ENCODE results near the gene TMEM151B. TPM values are rescaled to one million over a fixed set of nuclear protein-coding genes. Genes with fewer than 3 reads are reported as not detected.

Gene TMEM151B
- total RNA-seq, 1 experiment from 2014 or later: 9.9 TPM

GRCh38 chr6:44300292-44300823 is 30.1 kb downstream of the TMEM151B start:
- intact Hi-C loops (cut with micrococcal nuclease; ENCODE audit: unreplicated experiment): no loop called here
- no TSS peak for BruUV-seq (replicated peaks)
- CTCF ChIA-PET: no interaction called here

GRCh38 chr6:44301106-44301505 is 30.9 kb downstream of the TMEM151B start:
- Histone ChIP-seq H3K9me3 (ENCODE audit: low read depth, low read length, poor library complexity, severe bottlenecking) (no peaks in the 10 kb centered on the region), H3K36me3 (ENCODE audit: insufficient read depth, low read length, poor library complexity, severe bottlenecking) (peaks cover 50% of the 10 kb centered on the region), H3K27ac (ENCODE audit: low read depth, low read length, poor library complexity, severe bottlenecking) (no peak overlapping the region), H3K4me1 (ENCODE audit: insufficient read depth, low read length, poor library complexity, severe bottlenecking) (no peaks in the 10 kb centered on the region), H3K4me3 (ENCODE audit: low read depth, low read length, poor library complexity, severe bottlenecking) (no peak overlapping the region), H3K27me3 (replicated peaks; ENCODE audit: insufficient read depth, low read depth, low read length, poor library complexity) (peaks cover 18% of the 10 kb centered on the region)
- no peak for TF ChIP-seq EZH2 (IDR thresholded peaks at IDR 0.05; ENCODE audit: borderline replicate concordance, low read depth, low read length, poor library complexity, severe bottlenecking)
- TF ChIP-seq, protein P1, sequence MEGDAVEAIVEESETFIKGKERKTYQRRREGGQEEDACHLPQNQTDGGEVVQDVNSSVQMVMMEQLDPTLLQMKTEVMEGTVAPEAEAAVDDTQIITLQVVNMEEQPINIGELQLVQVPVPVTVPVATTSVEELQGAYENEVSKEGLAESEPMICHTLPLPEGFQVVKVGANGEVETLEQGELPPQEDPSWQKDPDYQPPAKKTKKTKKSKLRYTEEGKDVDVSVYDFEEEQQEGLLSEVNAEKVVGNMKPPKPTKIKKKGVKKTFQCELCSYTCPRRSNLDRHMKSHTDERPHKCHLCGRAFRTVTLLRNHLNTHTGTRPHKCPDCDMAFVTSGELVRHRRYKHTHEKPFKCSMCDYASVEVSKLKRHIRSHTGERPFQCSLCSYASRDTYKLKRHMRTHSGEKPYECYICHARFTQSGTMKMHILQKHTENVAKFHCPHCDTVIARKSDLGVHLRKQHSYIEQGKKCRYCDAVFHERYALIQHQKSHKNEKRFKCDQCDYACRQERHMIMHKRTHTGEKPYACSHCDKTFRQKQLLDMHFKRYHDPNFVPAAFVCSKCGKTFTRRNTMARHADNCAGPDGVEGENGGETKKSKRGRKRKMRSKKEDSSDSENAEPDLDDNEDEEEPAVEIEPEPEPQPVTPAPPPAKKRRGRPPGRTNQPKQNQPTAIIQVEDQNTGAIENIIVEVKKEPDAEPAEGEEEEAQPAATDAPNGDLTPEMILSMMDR (conservative IDR thresholded peaks at IDR 0.05; ENCODE audit: low read depth, low read length): no peak
- POLR2A ChIA-PET (ENCODE audit: low non-redundant PET): no interaction called here
- CTCF ChIA-PET: no interaction called here
- BruUV-seq (replicated peaks): no TSS peak
- no peak for DNase-seq (ENCODE audit: low spot score)
- intact Hi-C loops (cut with micrococcal nuclease; ENCODE audit: unreplicated experiment): no loop called here

More at GRCh38 chr6:44300292-44300823, 30.1 kb downstream of the TMEM151B start:
- peaks cover 23% of the 10 kb centered on the region for H3K27me3 ChIP-seq (replicated peaks; ENCODE audit: insufficient read depth, low read depth, low read length, poor library complexity)
- H3K4me3 ChIP-seq (ENCODE audit: low read depth, low read length, poor library complexity, severe bottlenecking): no peak overlapping the region
- POLR2A ChIA-PET (ENCODE audit: low non-redundant PET): no interaction called here
- no peak for DNase-seq (ENCODE audit: low spot score)
- H3K4me1 ChIP-seq (ENCODE audit: insufficient read depth, low read length, poor library complexity, severe bottlenecking): no peaks in the 10 kb centered on the region
- no peaks in the 10 kb centered on the region for H3K9me3 ChIP-seq (ENCODE audit: low read depth, low read length, poor library complexity, severe bottlenecking)
- no peak for TF ChIP-seq EZH2 (IDR thresholded peaks at IDR 0.05; ENCODE audit: borderline replicate concordance, low read depth, low read length, poor library complexity, severe bottlenecking)
- no peak overlapping the region for H3K27ac ChIP-seq (ENCODE audit: low read depth, low read length, poor library complexity, severe bottlenecking)
- H3K36me3 ChIP-seq (ENCODE audit: insufficient read depth, low read length, poor library complexity, severe bottlenecking): peaks cover 47% of the 10 kb centered on the region

GRCh38 chr6:44301782-44302564 is 31.7 kb downstream of the TMEM151B start:
- intact Hi-C loops (cut with micrococcal nuclease; ENCODE audit: unreplicated experiment): no loop called here
- Histone ChIP-seq H3K4me3 (ENCODE audit: low read depth, low read length, poor library complexity, severe bottlenecking) (no peak overlapping the region), H3K9me3 (ENCODE audit: low read depth, low read length, poor library complexity, severe bottlenecking) (no peaks in the 10 kb centered on the region), H3K4me1 (ENCODE audit: insufficient read depth, low read length, poor library complexity, severe bottlenecking) (no peaks in the 10 kb centered on the region), H3K27ac (ENCODE audit: low read depth, low read length, poor library complexity, severe bottlenecking) (no peak overlapping the region), H3K27me3 (replicated peaks; ENCODE audit: insufficient read depth, low read depth, low read length, poor library complexity) (peaks cover 10% of the 10 kb centered on the region), H3K36me3 (ENCODE audit: insufficient read depth, low read length, poor library complexity, severe bottlenecking) (peaks cover 50% of the 10 kb centered on the region)
- TF ChIP-seq, protein P1 (conservative IDR thresholded peaks at IDR 0.05; ENCODE audit: low read depth, low read length): no peak
- TF ChIP-seq EZH2 (IDR thresholded peaks at IDR 0.05; ENCODE audit: borderline replicate concordance, low read depth, low read length, poor library complexity, severe bottlenecking): no peak
- no peak for DNase-seq (ENCODE audit: low spot score)
- CTCF ChIA-PET: no interaction called here
- BruUV-seq (replicated peaks): no TSS peak
- POLR2A ChIA-PET (ENCODE audit: low non-redundant PET): interaction anchor here (0.6 kb wide), 1 partner anchor 104 kb away, joined by 3 read pairs; no protein-coding TSS in a partner anchor
